Hepatocyte (in vitro differentiated cells): ENCODE measurements around the gene PLEKHG5. TPM values are rescaled to one million over a fixed set of nuclear protein-coding genes. Genes with fewer than 3 reads are reported as not detected.

Experiments
- DNase-seq: peaks from one replicate; pipeline ENCODE4 v3.0.0-alpha.2; 2016; ENCODE audit warnings: low spot score
- H2AFZ ChIP-seq: fragments of 200-600 bp; sonication (generic); 2 replicates; pipeline ENCODE4 v1.6.0; 2016; ENCODE audit warnings: antibody characterized with exemption, mild to moderate bottlenecking
- H3K27ac ChIP-seq: fragments of 200-600 bp; sonication (generic); 2 replicates; pipeline ENCODE4 v1.5.1; 2016; ENCODE audit warnings: mild to moderate bottlenecking
- H3K27me3 ChIP-seq: fragments of 200-600 bp; sonication (generic); 2 replicates; pipeline ENCODE4 v1.6.1; 2016
- H3K36me3 ChIP-seq: fragments of 200-600 bp; sonication (generic); replicated peaks from 2 replicates; pipeline ENCODE4 v1.5.1; 2016; ENCODE audit warnings: low read depth; ENCODE audit not compliant: insufficient read depth
- H3K4me1 ChIP-seq: fragments of 200-600 bp; sonication (generic); 2 replicates; pipeline ENCODE4 v1.5.1; 2016; ENCODE audit warnings: mild to moderate bottlenecking, moderate library complexity; ENCODE audit not compliant: insufficient read depth
- H3K4me2 ChIP-seq: fragments of 200-600 bp; sonication (generic); 2 replicates; pipeline ENCODE4 v1.6.0; 2016
- H3K4me3 ChIP-seq: fragments of 200-600 bp; sonication (generic); 2 replicates; pipeline ENCODE4 v1.5.1; 2016; ENCODE audit warnings: mild to moderate bottlenecking
- H3K79me2 ChIP-seq: fragments of 200-600 bp; sonication (generic); 2 replicates; pipeline ENCODE4 v1.6.0; 2017; ENCODE audit warnings: mild to moderate bottlenecking
- H3K9me2 ChIP-seq: fragments of 200-600 bp; sonication (generic); replicated peaks from 2 replicates; pipeline ENCODE4 v1.6.0; 2017; ENCODE audit warnings: mild to moderate bottlenecking; ENCODE audit not compliant: insufficient read depth
- H3K9me3 ChIP-seq: fragments of 200-600 bp; sonication (generic); 2 replicates; pipeline ENCODE4 v1.5.1; 2016; ENCODE audit warnings: low read depth, mild to moderate bottlenecking
- H4K20me1 ChIP-seq: fragments of 200-600 bp; sonication (generic); 2 replicates; pipeline ENCODE4 v1.6.0; 2016; ENCODE audit warnings: mild to moderate bottlenecking; ENCODE audit not compliant: insufficient read depth, poor library complexity, severe bottlenecking
- EZH2 ChIP-seq: fragments of 200-600 bp; sonication (generic); IDR thresholded peaks from 2 replicates; pipeline ENCODE4 v1.6.1; 2016; ENCODE audit warnings: antibody characterized with exemption, mild to moderate bottlenecking, borderline replicate concordance
- EZH2phosphoT487 ChIP-seq: fragments of 200-600 bp; sonication (generic); IDR thresholded peaks from one replicate; pipeline ENCODE4 v1.6.1; 2018; ENCODE audit warnings: antibody characterized with exemption, mild to moderate bottlenecking, low read depth, moderate library complexity; ENCODE audit not compliant: unreplicated experiment, severe bottlenecking
- WGBS: methylation state at CpG from one replicate; pipeline ENCODE4 v1.1.6; 2016; ENCODE audit warnings: low lambda C conversion rate; ENCODE audit errors: missing lambda C conversion rate; 5-methylcytosine and 5-hydroxymethylcytosine counted together
- polyA plus RNA-seq: library from polyadenylated mRNA; unstranded; fragments of >200 nt; fragmentation: Nextera tagmentation; extraction: Ambion mirVana; gene quantifications from 2 replicates; pipeline ENCODE4 v1.2.1, GENCODE V29; 2016
- total RNA-seq: library from RNA; depleted of rRNA; stranded (reverse); fragments of >200 nt; gene quantifications from 2 replicates; pipeline ENCODE4 v1.2.3, GENCODE V29; 2014
- TF ChIP-seq, protein P1 (sequence below): fragments of 200-600 bp; sonication (generic); IDR thresholded peaks from 2 replicates; pipeline ENCODE4 v1.5.1; 2016; ENCODE audit warnings: antibody characterized with exemption, mild to moderate bottlenecking; ENCODE audit not compliant: poor library complexity

Gene PLEKHG5
- total and polyA plus RNA-seq, 2 experiments from 2014 or later = 11.5 to 13.3 TPM

DNA sequence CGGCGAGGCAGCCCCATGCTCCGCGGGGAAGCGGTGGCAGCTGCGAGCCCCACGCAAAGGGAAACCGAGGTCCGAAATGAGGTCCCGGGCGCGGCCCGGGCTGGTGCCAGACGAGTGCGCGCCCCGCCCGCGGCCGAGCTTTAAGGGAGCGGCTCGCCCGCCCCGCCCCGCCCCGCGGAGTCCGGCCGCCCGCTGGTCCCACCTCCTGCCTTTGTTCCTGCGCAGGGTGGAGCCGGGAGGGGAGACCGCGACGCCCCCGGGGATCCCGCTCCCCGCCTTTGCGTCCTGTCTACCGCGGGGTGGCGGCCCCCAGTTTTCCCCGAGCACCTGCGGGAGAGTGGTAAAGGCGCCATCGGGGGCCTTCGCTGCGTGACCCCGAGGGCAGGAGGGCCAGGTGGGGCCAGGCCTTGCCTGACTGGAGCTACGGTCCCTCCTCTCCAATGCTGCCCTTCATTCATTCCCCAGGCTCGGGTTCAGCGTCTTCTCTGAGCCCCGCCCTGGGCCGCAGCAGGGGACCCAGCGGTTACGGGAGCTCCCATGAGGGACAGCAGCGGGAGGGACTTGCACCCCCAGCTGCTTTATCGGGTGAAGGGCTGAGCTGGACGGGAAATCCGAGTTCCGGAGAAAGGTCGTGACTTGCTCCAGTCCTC lies 71.5 kb downstream of the PLEKHG5 start, which contains the start of gene HES2:
Gene HES2 (minus strand): TSS at position 116 of the 650 bp plus-strand sequence. CDS start 99 bp downstream, at position 17.
- H3K9me2 ChIP-seq = no peaks in the 10 kb centered on the region
- H3K4me1 ChIP-seq = peaks cover 27% of the 10 kb centered on the region

DNA sequence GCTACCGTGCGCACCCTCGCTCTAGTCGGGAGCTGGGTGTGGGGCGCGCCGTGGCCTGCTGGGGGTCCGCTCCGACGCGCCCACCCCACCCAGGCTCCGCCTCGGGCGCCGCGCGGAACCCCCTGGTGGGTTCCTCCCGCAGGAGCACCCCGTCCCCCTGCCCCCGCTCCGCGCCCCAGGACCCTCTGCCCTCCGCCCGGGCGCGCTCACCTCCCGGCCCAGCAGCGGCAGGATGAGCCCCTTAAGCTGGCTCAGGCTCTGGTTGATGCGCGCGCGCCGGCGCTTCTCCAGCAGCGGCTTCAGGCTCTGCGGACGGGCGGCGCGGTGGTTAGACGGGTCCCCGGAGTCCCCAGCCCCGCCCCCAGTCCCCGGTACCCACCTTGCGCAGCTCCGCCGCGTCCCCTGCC lies 72.1 kb downstream of the PLEKHG5 start:
- H3K4me2 ChIP-seq = peak overlapping the region; percentile 88

More for the DNA sequence above, 71.5 kb downstream of the PLEKHG5 start, which contains the start of gene HES2:
- peak within 1 kb of the TSS; percentile 10 for H3K4me3 ChIP-seq
- H3K9me3 ChIP-seq = no peaks in the 10 kb centered on the region
- no peaks in the 10 kb centered on the region for H4K20me1 ChIP-seq
- H3K79me2 ChIP-seq = no peaks in the 10 kb centered on the region
- no peak within 1 kb of the TSS for H3K27ac ChIP-seq
- no peaks in the 10 kb centered on the region for H3K36me3 ChIP-seq
- 3% methylated on average over 38 of the region's 62 CpGs for WGBS
- peak; percentile 48 for DNase-seq
- peak within 1 kb of the TSS; percentile 88 for H3K4me2 ChIP-seq
- TF ChIP-seq EZH2 (peak; percentile 76), EZH2phosphoT487 (peak; percentile 53)
- TF ChIP-seq, protein P1, sequence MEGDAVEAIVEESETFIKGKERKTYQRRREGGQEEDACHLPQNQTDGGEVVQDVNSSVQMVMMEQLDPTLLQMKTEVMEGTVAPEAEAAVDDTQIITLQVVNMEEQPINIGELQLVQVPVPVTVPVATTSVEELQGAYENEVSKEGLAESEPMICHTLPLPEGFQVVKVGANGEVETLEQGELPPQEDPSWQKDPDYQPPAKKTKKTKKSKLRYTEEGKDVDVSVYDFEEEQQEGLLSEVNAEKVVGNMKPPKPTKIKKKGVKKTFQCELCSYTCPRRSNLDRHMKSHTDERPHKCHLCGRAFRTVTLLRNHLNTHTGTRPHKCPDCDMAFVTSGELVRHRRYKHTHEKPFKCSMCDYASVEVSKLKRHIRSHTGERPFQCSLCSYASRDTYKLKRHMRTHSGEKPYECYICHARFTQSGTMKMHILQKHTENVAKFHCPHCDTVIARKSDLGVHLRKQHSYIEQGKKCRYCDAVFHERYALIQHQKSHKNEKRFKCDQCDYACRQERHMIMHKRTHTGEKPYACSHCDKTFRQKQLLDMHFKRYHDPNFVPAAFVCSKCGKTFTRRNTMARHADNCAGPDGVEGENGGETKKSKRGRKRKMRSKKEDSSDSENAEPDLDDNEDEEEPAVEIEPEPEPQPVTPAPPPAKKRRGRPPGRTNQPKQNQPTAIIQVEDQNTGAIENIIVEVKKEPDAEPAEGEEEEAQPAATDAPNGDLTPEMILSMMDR = no peak
- peaks cover 84% of the 10 kb centered on the region for H3K27me3 ChIP-seq
- H2AFZ ChIP-seq = peak within 1 kb of the TSS; percentile 56

DNA sequence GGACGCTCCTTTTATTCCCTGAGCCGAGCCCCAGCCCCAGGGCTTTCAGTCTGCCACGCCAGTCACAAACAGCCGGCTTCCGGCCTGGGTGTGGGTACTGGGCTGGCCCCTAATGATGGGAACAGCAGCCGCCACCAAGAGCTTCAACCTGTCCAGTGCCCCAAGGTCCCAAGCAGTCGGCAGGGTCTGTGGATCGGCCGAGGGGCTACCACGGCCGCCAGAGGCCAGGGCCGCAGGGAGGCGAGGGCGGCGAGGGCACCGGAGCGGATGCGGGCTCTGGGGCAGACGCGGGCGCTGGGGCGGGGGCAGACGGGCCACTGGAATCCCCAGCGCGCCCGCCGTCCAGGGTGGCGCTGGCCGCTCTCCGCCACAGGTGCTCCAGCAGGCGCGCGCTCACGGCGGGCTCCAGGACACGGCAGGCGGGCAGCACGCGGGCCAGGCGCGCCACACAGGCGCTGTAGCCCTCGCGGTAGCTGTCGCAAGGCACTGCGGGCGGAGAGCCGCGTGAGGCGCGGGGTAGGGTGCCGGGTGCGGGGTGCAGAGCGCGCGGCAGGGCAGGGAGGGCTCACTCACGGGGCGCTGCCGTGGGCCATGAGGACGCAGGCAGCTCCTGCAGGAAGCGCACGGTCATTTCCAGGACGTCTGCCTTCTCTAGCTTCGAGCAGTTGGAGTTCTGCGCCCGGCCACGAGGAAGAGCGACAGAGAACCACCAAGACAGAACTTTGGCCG lies 72.6 kb downstream of the PLEKHG5 start:
- no peaks in the 10 kb centered on the region for H3K36me3 ChIP-seq
- H2AFZ ChIP-seq = no peak overlapping the region
- H3K4me3 ChIP-seq = no peak overlapping the region
- TF ChIP-seq EZH2 (peak; percentile 73), EZH2phosphoT487 (no peak)
- H3K4me1 ChIP-seq = peaks cover 29% of the 10 kb centered on the region
- H3K79me2 ChIP-seq = no peaks in the 10 kb centered on the region
- no peak overlapping the region for H3K27ac ChIP-seq
- H3K27me3 ChIP-seq = peaks cover 81% of the 10 kb centered on the region
- DNase-seq = no peak
- H4K20me1 ChIP-seq = no peaks in the 10 kb centered on the region
- H3K4me2 ChIP-seq = peak overlapping the region; percentile 88
- H3K9me2 ChIP-seq = no peaks in the 10 kb centered on the region
- no peaks in the 10 kb centered on the region for H3K9me3 ChIP-seq
- 26% methylated on average over 46 of the region's 69 CpGs for WGBS

More for the DNA sequence above, 72.1 kb downstream of the PLEKHG5 start:
- H2AFZ ChIP-seq = peak overlapping the region; percentile 56
- H3K79me2 ChIP-seq = no peaks in the 10 kb centered on the region
- no peaks in the 10 kb centered on the region for H4K20me1 ChIP-seq
- no peaks in the 10 kb centered on the region for H3K9me3 ChIP-seq
- peaks cover 86% of the 10 kb centered on the region for H3K27me3 ChIP-seq
- peak; percentile 48 for DNase-seq
- no peaks in the 10 kb centered on the region for H3K9me2 ChIP-seq
- H3K4me3 ChIP-seq = peak overlapping the region; percentile 10
- H3K4me1 ChIP-seq = peaks cover 32% of the 10 kb centered on the region
- TF ChIP-seq EZH2phosphoT487 (peak; percentile 28), EZH2 (no peak)
- TF ChIP-seq, protein P1 = no peak
- WGBS = 2% methylated on average over 17 of the region's 48 CpGs
- no peaks in the 10 kb centered on the region for H3K36me3 ChIP-seq
- H3K27ac ChIP-seq = no peak overlapping the region
